SK-N-SH treated with all-trans-retinoic acid at 6 μM for 48 hours (cell line): ENCODE results near the gene PIR.

Source experiments
- ATAC-seq: fragments of 200-7000 bp; cut with Tn5 transposase; 3 replicates; pipeline ENCODE4 v1.9.1; 2020; ENCODE audit warnings: mild to moderate bottlenecking, moderate library complexity
- ARNTL ChIP-seq: fragments of 450-650 bp; formaldehyde crosslinking; IDR thresholded peaks from 2 replicates; pipeline ENCODE4 v1.5.0; 2020; ENCODE audit warnings: low read depth, mild to moderate bottlenecking, moderate library complexity, borderline replicate concordance
- BACH2 ChIP-seq: fragments of 250-450 bp; sonication (Bioruptor Pico); IDR thresholded peaks from 2 replicates; pipeline ENCODE4 v1.9.0; 2021; ENCODE audit warnings: mild to moderate bottlenecking, borderline replicate concordance
- CREB5 ChIP-seq: fragments of 250-450 bp; sonication (Bioruptor Pico); IDR thresholded peaks from 2 replicates; pipeline ENCODE4 v1.5.1; 2020; ENCODE audit warnings: low read depth, mild to moderate bottlenecking, moderate library complexity
- CSDC2 ChIP-seq: fragments of 250-450 bp; sonication (Bioruptor Pico); IDR thresholded peaks from 2 replicates; pipeline ENCODE4 v1.5.0; 2020; ENCODE audit warnings: mild to moderate bottlenecking, moderate library complexity
- CSRNP3 ChIP-seq: fragments of 250-450 bp; sonication (Bioruptor Pico); IDR thresholded peaks from 2 replicates; pipeline ENCODE4 v1.5.1; 2021; ENCODE audit warnings: mild to moderate bottlenecking, moderate library complexity
- ESRRG ChIP-seq: fragments of 250-450 bp; sonication (Bioruptor Pico); IDR thresholded peaks from 2 replicates; pipeline ENCODE4 v1.6.1; 2021; ENCODE audit warnings: mild to moderate bottlenecking
- GLIS3 ChIP-seq: fragments of 250-450 bp; sonication (Bioruptor Pico); IDR thresholded peaks from 2 replicates; pipeline ENCODE4 v1.5.0; 2020; ENCODE audit warnings: mild to moderate bottlenecking, moderate library complexity
- ISL1 ChIP-seq: fragments of 250-450 bp; sonication (Bioruptor Pico); IDR thresholded peaks from 2 replicates; pipeline ENCODE4 v2.1.2; 2022; ENCODE audit warnings: mild to moderate bottlenecking, moderate library complexity
- OSR1 ChIP-seq: fragments of 250-450 bp; sonication (Bioruptor Pico); IDR thresholded peaks from 2 replicates; pipeline ENCODE4 v1.8.0; 2022; ENCODE audit warnings: moderate library complexity, mild to moderate bottlenecking, inconsistent platforms
- PATZ1 ChIP-seq: fragments of 250-450 bp; sonication (Bioruptor Pico); IDR thresholded peaks from 2 replicates; pipeline ENCODE4 v1.8.0; 2020; ENCODE audit warnings: mild to moderate bottlenecking, moderate library complexity, borderline replicate concordance
- POU6F1 ChIP-seq: fragments of 250-450 bp; sonication (Bioruptor Pico); IDR thresholded peaks from 2 replicates; pipeline ENCODE4 v1.8.0; 2021; ENCODE audit warnings: low read depth, mild to moderate bottlenecking, moderate library complexity, borderline replicate concordance
- PPARA ChIP-seq: fragments of 250-450 bp; sonication (Bioruptor Pico); IDR thresholded peaks from 2 replicates; pipeline ENCODE4 v1.5.0; 2020; ENCODE audit warnings: mild to moderate bottlenecking, borderline replicate concordance
- TCF4 ChIP-seq: fragments of 250-450 bp; sonication (Bioruptor Pico); IDR thresholded peaks from 2 replicates; pipeline ENCODE4 v1.8.0; 2021; ENCODE audit warnings: mild to moderate bottlenecking, moderate library complexity, borderline replicate concordance
- TOX ChIP-seq: fragments of 250-450 bp; sonication (Bioruptor Pico); IDR thresholded peaks from 2 replicates; pipeline ENCODE4 v1.8.0; 2021; ENCODE audit warnings: mild to moderate bottlenecking, moderate library complexity, borderline replicate concordance
- TSHZ2 ChIP-seq: fragments of 250-450 bp; sonication (Bioruptor Pico); IDR thresholded peaks from 2 replicates; pipeline ENCODE4 v1.5.0; 2020; ENCODE audit warnings: mild to moderate bottlenecking, moderate library complexity
- ZC3H10 ChIP-seq: fragments of 250-450 bp; sonication (Bioruptor Pico); IDR thresholded peaks from 2 replicates; pipeline ENCODE4 v1.5.1; 2021; ENCODE audit warnings: mild to moderate bottlenecking, moderate library complexity
- ZFP3 ChIP-seq: fragments of 250-450 bp; sonication (Bioruptor Pico); IDR thresholded peaks from 2 replicates; pipeline ENCODE4 v1.5.0; 2020; ENCODE audit warnings: mild to moderate bottlenecking, moderate library complexity
- ZFP30 ChIP-seq: fragments of 450-650 bp; formaldehyde crosslinking; IDR thresholded peaks from 2 replicates; pipeline ENCODE4 v1.5.0; 2022; ENCODE audit warnings: mild to moderate bottlenecking, moderate library complexity
- ZNF565 ChIP-seq: fragments of 450-650 bp; formaldehyde crosslinking; conservative IDR thresholded peaks from 2 replicates; pipeline ENCODE4 v1.5.0; 2020; ENCODE audit warnings: low read depth, mild to moderate bottlenecking, moderate library complexity
- ZNF70 ChIP-seq: fragments of 450-650 bp; formaldehyde crosslinking; IDR thresholded peaks from 2 replicates; pipeline ENCODE4 v1.5.0; 2020; ENCODE audit warnings: mild to moderate bottlenecking, moderate library complexity
- ZNF8 ChIP-seq: fragments of 450-650 bp; formaldehyde crosslinking; IDR thresholded peaks from 2 replicates; pipeline ENCODE4 v1.5.0; 2020; ENCODE audit warnings: mild to moderate bottlenecking, moderate library complexity

The PIR gene

GRCh38 chrX:15399962-15400391, 93.2 kb downstream of the PIR start:
- no peak for TF ChIP-seq GLIS3
- TF ChIP-seq OSR1 (CRISPR knock-in tag): no peak
- TF ChIP-seq TSHZ2 (CRISPR knock-in tag): no peak
- TF ChIP-seq ZFP30: no peak
- no peak for TF ChIP-seq ZC3H10 (CRISPR knock-in tag)
- TF ChIP-seq ZFP3 (CRISPR knock-in tag): no peak
- no peak for TF ChIP-seq BACH2 (CRISPR knock-in tag)
- TF ChIP-seq TCF4 (CRISPR knock-in tag): no peak
- no peak for TF ChIP-seq ARNTL
- TF ChIP-seq ESRRG: no peak
- no peak for TF ChIP-seq POU6F1
- TF ChIP-seq CSDC2 (CRISPR knock-in tag): no peak
- ATAC-seq: no peak

GRCh38 chrX:15398874-15399273, 94.3 kb downstream of the PIR start:
- TF ChIP-seq BACH2 (CRISPR knock-in tag): no peak
- no peak for TF ChIP-seq CREB5
- TF ChIP-seq ZNF8 (CRISPR knock-in tag): no peak
- no peak for TF ChIP-seq GLIS3
- TF ChIP-seq PPARA: no peak
- TF ChIP-seq CSRNP3 (CRISPR knock-in tag): no peak
- no peak for TF ChIP-seq ZC3H10 (CRISPR knock-in tag)
- no peak for ATAC-seq

GRCh38 chrX:15395789-15396188, 97.3 kb downstream of the PIR start:
- no peak for ATAC-seq
- TF ChIP-seq OSR1 (CRISPR knock-in tag) (no peak), TSHZ2 (CRISPR knock-in tag) (peak; percentile 27; the same call in 1 of the 2 replicates)

GRCh38 chrX:15391850-15392249, 101.3 kb downstream of the PIR start:
- no peak for TF ChIP-seq ZNF8 (CRISPR knock-in tag)
- no peak for TF ChIP-seq ARNTL
- no peak for TF ChIP-seq ZC3H10 (CRISPR knock-in tag)
- TF ChIP-seq ISL1 (CRISPR knock-in tag): no peak
- no peak for TF ChIP-seq ESRRG
- no peak for TF ChIP-seq PATZ1 (CRISPR knock-in tag)
- no peak for TF ChIP-seq ZFP30
- no peak for TF ChIP-seq GLIS3
- TF ChIP-seq CSRNP3 (CRISPR knock-in tag): no peak
- TF ChIP-seq PPARA: no peak
- no peak for TF ChIP-seq OSR1 (CRISPR knock-in tag)
- TF ChIP-seq ZNF565 (CRISPR knock-in tag): no peak
- no peak for TF ChIP-seq TCF4 (CRISPR knock-in tag)
- no peak for TF ChIP-seq BACH2 (CRISPR knock-in tag)
- no peak for TF ChIP-seq TOX (CRISPR knock-in tag)
- TF ChIP-seq ZFP3 (CRISPR knock-in tag): no peak
- no peak for TF ChIP-seq ZNF70
- no peak for ATAC-seq
